Activated B cell treated with CpG ODN at 0.5 μM for 24 hours (primary cell): ENCODE data around the gene PPDPF. TPM values are rescaled to one million over a fixed set of nuclear protein-coding genes. Genes with fewer than 3 reads are reported as not detected.

ENCODE experiments used
- ATAC-seq: fragments of 200-7000 bp; cut with Tn5 transposase; one replicate; pipeline ENCODE4 v1.10.0; 2021; ENCODE audit warnings: low read depth, mild to moderate bottlenecking, moderate library complexity
- CTCF ChIA-PET: fragments of 350-600 bp; sonication (Branson Sonifier 250); formaldehyde crosslinking; loops from one replicate; lab custom pipeline; 2021; ENCODE audit warnings: antibody characterized with exemption; lab: Charles Lee
- POLR2A ChIA-PET: fragments of 350-600 bp; sonication (Branson Sonifier 250); formaldehyde crosslinking; loops from one replicate; lab custom pipeline; 2021; ENCODE audit warnings: antibody characterized with exemption; lab: Charles Lee
- DNase-seq: peaks from one replicate; pipeline ENCODE4 v3.0.0; 2022
- H3K27ac Mint-ChIP-seq: one replicate; pipeline ENCODE4 v1.8.0; 2020; ENCODE audit warnings: mixed read lengths
- H3K27me3 Mint-ChIP-seq: one replicate; pipeline ENCODE4 v1.8.0; 2021; ENCODE audit warnings: mixed read lengths
- H3K36me3 Mint-ChIP-seq: one replicate; pipeline ENCODE4 v1.8.0; 2021; ENCODE audit warnings: low read depth, mixed read lengths
- H3K4me1 Mint-ChIP-seq: one replicate; pipeline ENCODE4 v1.8.0; 2021; ENCODE audit warnings: mixed read lengths
- H3K4me3 Mint-ChIP-seq: one replicate; pipeline ENCODE4 v1.8.0; 2020; ENCODE audit warnings: mild to moderate bottlenecking, mixed read lengths
- H3K9me3 Mint-ChIP-seq: one replicate; pipeline ENCODE4 v1.8.0; 2020; ENCODE audit warnings: mixed read lengths
- CTCF ChIP-seq: fragments of 200-600 bp; IDR thresholded peaks from one replicate; pipeline ENCODE4 v1.8.0; 2022; ENCODE audit warnings: antibody characterized with exemption, mild to moderate bottlenecking
- intact Hi-C: fragments of 100-400 bp; cut with micrococcal nuclease; formaldehyde crosslinking; loops from one replicate; pipeline ENCODE4 v1.15.1; 2024
- total RNA-seq: library from RNA; stranded (reverse); gene quantifications from 2 replicates; pipeline ENCODE4 v1.2.3, GENCODE V29; 2022

Gene PPDPF
- total RNA-seq, 1 donor from 2014 or later, result 172 TPM

GRCh38 chr20:63560856-63561609, 40.5 kb downstream of the PPDPF start:
- ATAC-seq (no peak), DNase-seq (no peak)
- intact Hi-C loops, result no loop called here
- H3K36me3 Mint-ChIP-seq, result peaks cover 29% of the 10 kb centered on the region
- no peaks in the 10 kb centered on the region for H3K9me3 Mint-ChIP-seq
- ChIA-PET POLR2A (interaction anchor here (0.7 to 1.5 kb wide), 2 partner anchors 8 to 41 kb away, joined by 4 read pairs; no protein-coding TSS in a partner anchor), CTCF (no interaction called here)
- peaks cover 6% of the 10 kb centered on the region for H3K4me1 Mint-ChIP-seq
- H3K27me3 Mint-ChIP-seq, result no peaks in the 10 kb centered on the region
- H3K27ac Mint-ChIP-seq, result no peak overlapping the region
- H3K4me3 Mint-ChIP-seq, result no peak overlapping the region
- TF ChIP-seq CTCF, result no peak

- Mint-ChIP-seq H3K4me3 (no peak overlapping the region), H3K27me3 (no peaks in the 10 kb centered on the region), H3K9me3 (no peaks in the 10 kb centered on the region), H3K27ac (no peak overlapping the region), H3K36me3 (peaks cover 29% of the 10 kb centered on the region), H3K4me1 (peaks cover 6% of the 10 kb centered on the region)
- no peak for DNase-seq
- intact Hi-C loops, result no loop called here
- no peak for ATAC-seq
- ChIA-PET POLR2A (interaction anchor here (0.5 to 1.9 kb wide), 6 partner anchors 7 to 42 kb away, joined by 3 to 9 read pairs (median 4); partner anchors contain the start of genes HELZ2 and PTK6), CTCF (no interaction called here)
- TF ChIP-seq CTCF, result no peak
Measured at GRCh38 chr20:63561624-63562396, 41.2 kb downstream of the PPDPF start.

GRCh38 chr20:63562461-63563224, 42.1 kb downstream of the PPDPF start:
- Mint-ChIP-seq H3K27ac (no peak overlapping the region), H3K4me1 (peaks cover 12% of the 10 kb centered on the region), H3K27me3 (no peaks in the 10 kb centered on the region), H3K9me3 (no peaks in the 10 kb centered on the region), H3K36me3 (peaks cover 27% of the 10 kb centered on the region), H3K4me3 (no peak overlapping the region)
- no peak for TF ChIP-seq CTCF
- DNase-seq, result no peak
- CTCF ChIA-PET, result interaction anchor here (1.0 kb wide), 1 partner anchor 79 kb away, joined by 3 read pairs; no protein-coding TSS in a partner anchor
- intact Hi-C loops, result no loop called here
- ATAC-seq, result peak; percentile 12
- POLR2A ChIA-PET, result interaction anchor here (0.8 to 1.9 kb wide), 4 partner anchors 8 to 25 kb away, joined by 3 to 9 read pairs (median 4); partner anchors contain the start of genes HELZ2 and PTK6

GRCh38 chr20:63563225-63563935, 42.8 kb downstream of the PPDPF start:
- intact Hi-C loops, result no loop called here
- TF ChIP-seq CTCF, result no peak
- DNase-seq, result no peak
- POLR2A ChIA-PET, result interaction anchor here (0.9 to 1.9 kb wide), 3 partner anchors 9 to 26 kb away, joined by 3 to 9 read pairs (median 4); partner anchors contain the start of gene PTK6
- Mint-ChIP-seq H3K27me3 (no peaks in the 10 kb centered on the region), H3K9me3 (no peaks in the 10 kb centered on the region), H3K27ac (no peak overlapping the region), H3K4me1 (peaks cover 19% of the 10 kb centered on the region), H3K4me3 (no peak overlapping the region), H3K36me3 (peaks cover 27% of the 10 kb centered on the region)
- CTCF ChIA-PET, result interaction anchor here (1.0 kb wide), 1 partner anchor 78 kb away, joined by 3 read pairs; no protein-coding TSS in a partner anchor
- no peak for ATAC-seq
